Measurements from ENCODE around the gene DACH1. TPM values are rescaled to one million over a fixed set of nuclear protein-coding genes. Genes with fewer than 3 reads are reported as not detected.

The DACH1 gene
- total RNA-seq, 4 donors from 2014 or later: 0.38 to 5.8 (median 2.5) TPM

DNA sequence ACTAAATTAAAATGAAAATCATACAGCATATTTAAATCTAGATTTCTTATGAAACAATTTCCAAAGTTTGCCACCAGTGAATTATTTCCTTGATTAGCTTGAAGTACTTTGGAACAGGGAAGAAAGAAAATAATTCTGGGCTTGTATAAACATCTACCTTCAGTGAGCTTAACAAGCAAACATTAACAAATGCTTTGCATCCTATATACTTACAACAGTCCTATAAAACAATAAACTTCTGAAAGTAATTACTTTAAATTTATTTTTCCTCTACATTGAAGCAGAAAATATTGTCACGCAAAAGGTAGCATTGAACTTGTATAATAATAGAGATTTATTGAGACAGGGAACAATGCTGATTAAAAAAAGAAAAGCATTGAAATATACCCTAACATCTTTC lies 164.8 kb downstream of the DACH1 start:
- intact Hi-C loops (cut with DNase I; ENCODE audit: low total_unique reads): no loop called here
- no peak for DNase-seq (ENCODE audit: low spot score in 2 of 2)
- WGBS, 2 donors: 82 to 86% methylated on average over 1 of the region's 1 CpG
- TF ChIP-seq POLR2A (IDR thresholded peaks at IDR 0.05) (no peak), CTCF (IDR thresholded peaks at IDR 0.05) (no peak)
- no peak overlapping the region for H3K4me3 ChIP-seq (ENCODE audit: low read depth, poor library complexity, severe bottlenecking)

GRCh38 chr13:71701741-71702140 lies 165.3 kb downstream of the DACH1 start:
- no peak for DNase-seq (ENCODE audit: low spot score in 2 of 2)
- TF ChIP-seq CTCF (IDR thresholded peaks at IDR 0.05) (no peak), POLR2A (IDR thresholded peaks at IDR 0.05) (no peak)
- intact Hi-C loops (cut with DNase I; ENCODE audit: low total_unique reads): no loop called here
- 89 to 93% methylated on average over 4 of the region's 4 CpGs for WGBS, 2 donors
- no peak overlapping the region for H3K4me3 ChIP-seq (ENCODE audit: low read depth, poor library complexity, severe bottlenecking)

DNA sequence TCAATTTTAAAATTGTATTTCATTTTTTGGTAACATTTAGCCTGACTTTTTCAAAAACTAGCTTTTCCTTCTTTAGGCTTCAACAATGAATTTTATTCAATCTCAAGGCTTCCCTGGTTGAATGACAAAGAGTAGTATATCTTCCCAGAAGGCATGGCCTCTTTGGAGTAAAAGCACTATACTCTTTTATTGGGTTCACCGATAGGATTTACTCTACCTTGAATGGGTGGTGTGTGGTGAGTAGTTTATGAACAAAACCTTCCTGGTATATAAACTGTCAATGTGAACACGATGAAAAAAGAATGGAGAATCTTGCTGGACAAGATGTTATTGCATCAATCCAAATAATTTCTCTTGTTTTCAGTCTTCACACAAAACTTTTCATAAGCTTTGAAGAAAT lies 167.7 kb downstream of the DACH1 start:
- no peak for DNase-seq (ENCODE audit: low spot score in 2 of 2)
- H3K4me3 ChIP-seq (ENCODE audit: low read depth, poor library complexity, severe bottlenecking): no peak overlapping the region
- intact Hi-C loops (cut with DNase I; ENCODE audit: low total_unique reads): no loop called here
- TF ChIP-seq CTCF (IDR thresholded peaks at IDR 0.05) (no peak), POLR2A (IDR thresholded peaks at IDR 0.05) (no peak)
- WGBS, 2 donors: 76% methylated on average over 2 of the region's 2 CpGs

DNA sequence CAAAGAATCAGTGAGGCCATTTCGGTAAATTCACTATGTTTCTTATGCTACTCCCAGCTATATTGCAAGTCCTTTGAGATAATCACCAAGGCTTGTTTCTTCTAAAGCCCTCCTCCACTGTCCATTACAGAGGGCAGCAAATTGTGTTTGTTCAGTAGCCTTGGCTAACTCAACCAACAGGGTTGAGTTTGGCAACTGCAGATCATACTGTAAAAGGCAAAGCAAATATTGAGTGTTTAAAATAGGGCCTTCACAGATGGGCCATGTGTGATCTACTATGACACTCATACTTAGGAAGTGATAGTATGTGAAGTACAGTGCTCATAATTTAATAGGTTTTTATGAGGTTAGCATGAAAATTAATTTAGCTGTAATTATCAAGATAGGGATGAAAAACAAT lies 171.3 kb downstream of the DACH1 start:
- TF ChIP-seq POLR2A (IDR thresholded peaks at IDR 0.05) (no peak), CTCF (IDR thresholded peaks at IDR 0.05) (no peak)
- no peak overlapping the region for H3K4me3 ChIP-seq (ENCODE audit: low read depth, poor library complexity, severe bottlenecking)
- WGBS, 2 donors: 81 to 96% methylated on average over 1 of the region's 1 CpG
- intact Hi-C loops (cut with DNase I; ENCODE audit: low total_unique reads): no loop called here
- DNase-seq (ENCODE audit: low spot score in 2 of 2): no peak

DNA sequence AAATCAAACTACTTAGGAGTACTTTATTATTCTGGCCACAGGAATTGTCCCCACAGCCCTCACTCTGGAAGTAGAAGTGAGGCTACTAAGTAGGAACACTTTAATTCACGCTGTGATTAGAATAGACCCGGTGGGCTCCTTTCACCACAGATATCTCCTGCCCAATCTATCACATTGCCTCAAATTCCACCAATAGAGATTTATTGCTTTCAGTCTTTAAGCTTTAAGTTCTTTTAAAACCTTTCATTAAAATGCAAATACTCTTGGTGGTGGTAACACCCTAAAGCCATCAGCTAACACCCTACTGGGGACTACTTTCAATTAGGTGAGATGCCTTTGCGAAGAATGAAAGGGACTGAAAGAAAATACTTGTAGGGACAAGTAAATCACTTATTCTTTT lies 181.9 kb downstream of the DACH1 start:
- intact Hi-C loops (cut with DNase I; ENCODE audit: low total_unique reads): no loop called here
- H3K4me3 ChIP-seq (ENCODE audit: low read depth, poor library complexity, severe bottlenecking): no peak overlapping the region
- WGBS, 2 donors: 36 to 39% methylated on average over 3 of the region's 3 CpGs
- TF ChIP-seq CTCF (IDR thresholded peaks at IDR 0.05): no peak
- TF ChIP-seq POLR2A (IDR thresholded peaks at IDR 0.05): no peak
- no peak for DNase-seq (ENCODE audit: low spot score in 2 of 2)

GRCh38 chr13:71681901-71682613 lies 184.9 kb downstream of the DACH1 start:
- 42 to 54% methylated on average over 6 of the region's 6 CpGs for WGBS, 2 donors
- no peak for TF ChIP-seq POLR2A (IDR thresholded peaks at IDR 0.05)
- no peak for TF ChIP-seq CTCF (IDR thresholded peaks at IDR 0.05)
- intact Hi-C loops (cut with DNase I; ENCODE audit: low total_unique reads): no loop called here
- no peak for DNase-seq (ENCODE audit: low spot score in 2 of 2)
- no peak overlapping the region for H3K4me3 ChIP-seq (ENCODE audit: low read depth, poor library complexity, severe bottlenecking)

Data from lower leg skin (tissue), 4 donors.